GM23248 (cell line): ENCODE data around the gene CBY2. TPM values are rescaled to one million over a fixed set of nuclear protein-coding genes. Genes with fewer than 3 reads are reported as not detected.
A peak's percentile ranks its signal among the peaks of the same experiment; 100 is the strongest.

Source experiments
- DNase-seq: peaks from one replicate; pipeline ENCODE4 v3.0.0-alpha.2; 2015
- H2AFZ ChIP-seq: fragments of 200-600 bp; sonication (generic); 2 replicates; pipeline ENCODE4 v1.6.1; 2016; ENCODE audit warnings: antibody characterized with exemption
- H3F3A ChIP-seq: fragments of 200-600 bp; sonication (generic); 2 replicates; pipeline ENCODE4 v1.6.1; 2016; ENCODE audit warnings: mild to moderate bottlenecking, antibody characterized with exemption, mixed run types; ENCODE audit not compliant: insufficient read depth
- H3K27ac ChIP-seq: fragments of 200-600 bp; sonication (generic); 2 replicates; pipeline ENCODE4 v1.5.1; 2016; ENCODE audit warnings: mild to moderate bottlenecking
- H3K27me3 ChIP-seq: fragments of 200-600 bp; sonication (generic); replicated peaks from 2 replicates; pipeline ENCODE4 v1.6.1; 2016; ENCODE audit warnings: mild to moderate bottlenecking; ENCODE audit not compliant: insufficient read depth
- H3K36me3 ChIP-seq: fragments of 200-600 bp; sonication (generic); 2 replicates; pipeline ENCODE4 v1.6.1; 2016; ENCODE audit warnings: low read depth, mild to moderate bottlenecking
- H3K4me1 ChIP-seq: fragments of 200-600 bp; sonication (generic); 2 replicates; pipeline ENCODE4 v1.6.1; 2016; ENCODE audit warnings: mild to moderate bottlenecking; ENCODE audit not compliant: insufficient read depth
- H3K4me2 ChIP-seq: fragments of 200-600 bp; sonication (generic); one replicate; pipeline ENCODE4 v1.6.1; 2016; ENCODE audit warnings: mild to moderate bottlenecking; ENCODE audit not compliant: unreplicated experiment
- H3K4me3 ChIP-seq: fragments of 200-600 bp; sonication (generic); 2 replicates; pipeline ENCODE4 v1.5.1; 2016; ENCODE audit warnings: mild to moderate bottlenecking
- H3K79me2 ChIP-seq: fragments of 200-600 bp; sonication (generic); 2 replicates; pipeline ENCODE4 v1.6.1; 2016; ENCODE audit warnings: mild to moderate bottlenecking; ENCODE audit not compliant: insufficient read depth
- H3K9ac ChIP-seq: fragments of 200-600 bp; sonication (generic); 2 replicates; pipeline ENCODE4 v1.6.1; 2016; ENCODE audit warnings: mild to moderate bottlenecking
- H3K9me2 ChIP-seq: fragments of 200-600 bp; sonication (generic); 2 replicates; pipeline ENCODE4 v1.6.1; 2016; ENCODE audit warnings: mixed run types, mild to moderate bottlenecking, moderate library complexity; ENCODE audit not compliant: insufficient read depth
- H3K9me3 ChIP-seq: fragments of 200-600 bp; sonication (generic); one replicate; pipeline ENCODE4 v1.6.1; 2017; ENCODE audit warnings: low read depth
- H4K20me1 ChIP-seq: fragments of 200-600 bp; sonication (generic); 2 replicates; pipeline ENCODE4 v1.6.0; 2016; ENCODE audit not compliant: insufficient read depth
- EZH2 ChIP-seq: fragments of 200-600 bp; sonication (generic); IDR thresholded peaks from 2 replicates; pipeline ENCODE4 v1.6.1; 2018; ENCODE audit warnings: antibody characterized with exemption, mild to moderate bottlenecking; ENCODE audit not compliant: insufficient read depth, poor library complexity, severe bottlenecking
- EZH2phosphoT487 ChIP-seq: fragments of 200-600 bp; sonication (generic); IDR thresholded peaks from 2 replicates; pipeline ENCODE4 v1.6.1; 2018; ENCODE audit warnings: antibody characterized with exemption, moderate library complexity, mild to moderate bottlenecking, low read depth; ENCODE audit not compliant: insufficient read depth
- WGBS, 2 experiments: methylation state at CpG; one replicate each; pipeline ENCODE4 v1.1.6; 2015 to 2017; ENCODE audit warnings: low lambda C conversion rate in 2 of 2, low coverage in 1 of 2; ENCODE audit errors: missing lambda C conversion rate in 2 of 2; 5-methylcytosine and 5-hydroxymethylcytosine counted together
- in situ Hi-C: fragments of 300-500 bp; cut with MboI; formaldehyde crosslinking; loops from 2 replicates; pipeline ENCODE4 v1.15.0; 2020
- polyA plus RNA-seq: library from polyadenylated mRNA; unstranded; fragments of >200 nt; fragmentation: Nextera tagmentation; extraction: Ambion mirVana; gene quantifications from 2 replicates; pipeline ENCODE4 v1.2.1, GENCODE V29; 2016
- total RNA-seq: library from RNA; depleted of rRNA; stranded (reverse); fragments of >200 nt; shearing (Covaris generic); gene quantifications from 2 replicates; pipeline ENCODE4 v1.2.3, GENCODE V29; 2014

CBY2 gene
- total and polyA plus RNA-seq, 2 experiments from 2014 or later: not detected

DNA sequence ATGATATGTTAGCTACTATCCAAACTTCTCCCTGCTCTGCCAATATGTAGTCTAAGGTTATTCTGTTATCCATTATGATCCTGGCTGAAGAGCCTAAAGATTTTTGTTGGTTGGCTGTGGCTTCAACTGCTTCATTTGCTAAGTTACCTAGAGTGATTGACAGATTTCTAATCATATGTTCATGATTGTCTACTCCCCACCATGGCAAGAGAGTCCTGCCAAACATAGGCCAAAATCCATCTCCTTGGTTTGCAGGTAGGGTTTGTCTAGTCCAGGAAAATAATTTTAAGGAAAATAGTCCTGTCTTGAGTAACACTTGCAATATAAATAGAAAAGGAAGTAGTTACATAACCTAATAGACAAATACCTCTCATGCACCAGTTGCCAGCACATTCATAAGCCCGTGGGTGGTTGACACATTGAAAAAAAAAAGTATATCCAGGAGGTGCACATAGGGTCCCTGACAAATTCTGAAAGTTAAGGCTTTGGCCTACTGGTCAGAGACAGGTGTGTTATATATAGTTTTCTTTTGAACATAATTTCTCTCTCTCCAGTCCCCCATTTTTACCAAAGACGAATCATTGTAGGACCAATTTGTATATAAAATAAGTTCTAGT is 5.4 kb upstream of the CBY2 start:
- no peak overlapping the region for H3K27ac ChIP-seq
- peak; percentile 46 for DNase-seq
- no peak overlapping the region for H2AFZ ChIP-seq
- H3K36me3 ChIP-seq: no peaks in the 10 kb centered on the region
- H3K4me2 ChIP-seq: no peak overlapping the region
- no peak overlapping the region for H3K9ac ChIP-seq
- in situ Hi-C loops: no loop called here
- peaks cover 15% of the 10 kb centered on the region; the same call in 1 of the 2 replicates for H3K4me1 ChIP-seq
- no peaks in the 10 kb centered on the region for H3K9me3 ChIP-seq
- no peaks in the 10 kb centered on the region for H3K9me2 ChIP-seq
- no peaks in the 10 kb centered on the region for H3F3A ChIP-seq
- H4K20me1 ChIP-seq: no peaks in the 10 kb centered on the region
- peaks cover 20% of the 10 kb centered on the region for H3K27me3 ChIP-seq
- H3K4me3 ChIP-seq: no peak overlapping the region
- 51 to 53% methylated on average over 2 of the region's 2 CpGs for WGBS, 2 experiments
- no peaks in the 10 kb centered on the region for H3K79me2 ChIP-seq
- TF ChIP-seq EZH2: no peak
- no peak for TF ChIP-seq EZH2phosphoT487

DNA sequence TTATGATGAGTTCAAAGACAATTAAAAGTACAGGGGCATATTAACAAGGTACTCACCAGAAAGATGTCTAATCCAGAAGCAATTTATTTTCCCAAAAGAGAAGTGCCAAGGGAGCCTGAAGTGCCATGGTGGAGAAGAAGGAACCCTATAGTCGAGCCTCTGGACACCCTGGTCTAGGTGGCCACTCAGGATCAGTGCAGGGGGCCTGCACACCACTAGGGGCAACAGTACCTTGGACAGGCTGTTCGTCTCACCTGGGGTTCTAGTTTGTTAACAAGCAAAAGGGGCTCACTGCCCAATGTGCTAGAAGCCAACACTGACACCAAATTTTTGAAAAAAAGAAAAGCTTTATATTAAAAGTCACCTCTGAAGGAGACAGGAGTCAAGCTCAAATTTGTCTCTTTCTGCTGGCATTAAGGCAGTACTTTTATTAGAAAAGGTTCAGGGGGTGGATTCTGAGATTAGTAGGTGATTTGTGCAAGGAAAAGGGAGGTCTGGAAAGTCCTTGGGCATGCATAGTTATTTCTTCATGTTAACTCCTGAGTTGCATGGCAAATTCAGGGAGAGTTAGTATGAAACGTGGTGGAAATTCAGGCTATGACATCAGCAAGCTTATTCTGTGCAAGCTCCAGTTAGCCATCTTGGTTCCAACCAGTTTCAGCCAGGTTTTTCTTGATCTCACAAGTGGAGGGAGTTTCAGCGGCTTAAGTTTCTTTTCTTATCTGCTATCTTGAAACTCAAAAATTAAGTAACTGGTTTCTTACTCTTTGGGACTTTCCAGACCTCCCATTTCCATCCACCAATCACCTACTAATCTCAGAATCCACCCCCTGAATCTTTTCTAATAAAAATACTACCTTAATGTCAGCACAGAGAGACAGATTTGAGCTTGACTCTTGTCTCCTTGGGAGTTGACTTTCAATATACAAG is 884 bp upstream of the CBY2 start:
- TF ChIP-seq EZH2phosphoT487: no peak
- no peak for TF ChIP-seq EZH2
- Histone ChIP-seq H3K27me3 (peaks cover 46% of the 10 kb centered on the region), H3F3A (no peaks in the 10 kb centered on the region), H2AFZ (no peak overlapping the region), H3K9me3 (no peaks in the 10 kb centered on the region), H4K20me1 (no peaks in the 10 kb centered on the region), H3K9me2 (no peaks in the 10 kb centered on the region), H3K4me2 (no peak overlapping the region), H3K79me2 (no peaks in the 10 kb centered on the region), H3K27ac (no peak overlapping the region), H3K4me1 (peaks cover 8% of the 10 kb centered on the region; the same call in 1 of the 2 replicates), H3K9ac (no peak overlapping the region), H3K36me3 (no peaks in the 10 kb centered on the region), H3K4me3 (no peak overlapping the region)
- 45% methylated on average over 4 of the region's 4 CpGs for WGBS, 2 experiments
- no peak for DNase-seq
- in situ Hi-C loops: no loop called here

DNA sequence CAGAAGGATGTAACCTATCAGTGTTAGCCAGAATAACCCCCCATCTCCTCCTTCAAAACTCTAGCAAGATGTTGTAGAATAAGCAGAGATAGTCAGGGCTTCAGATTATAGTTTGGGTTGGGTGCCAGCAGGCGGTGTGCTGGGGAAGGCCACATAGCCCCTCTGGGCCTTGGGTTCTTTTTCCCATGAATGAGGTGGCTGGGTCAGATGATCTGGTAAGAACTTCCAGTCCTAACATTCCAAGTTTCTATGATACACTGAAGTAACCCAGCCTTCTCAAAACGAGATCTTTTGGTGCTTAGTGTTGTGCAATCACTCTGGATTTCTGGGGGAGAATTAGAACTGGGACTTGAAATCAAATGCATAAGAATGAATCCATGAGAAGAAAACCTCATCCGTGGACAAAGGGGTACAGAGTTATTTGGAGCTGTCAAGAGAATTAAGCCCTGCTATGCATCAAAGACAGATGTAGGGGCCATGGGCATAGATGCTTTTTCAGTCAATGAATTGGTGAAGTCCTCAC is 810 bp downstream of the CBY2 start:
- Histone ChIP-seq H3K36me3 (no peaks in the 10 kb centered on the region), H2AFZ (no peak overlapping the region), H3K79me2 (no peaks in the 10 kb centered on the region), H3K4me2 (no peak overlapping the region), H3K9me2 (no peaks in the 10 kb centered on the region), H3F3A (no peaks in the 10 kb centered on the region), H4K20me1 (no peaks in the 10 kb centered on the region), H3K27me3 (peaks cover 50% of the 10 kb centered on the region), H3K9ac (no peak overlapping the region), H3K4me1 (no peaks in the 10 kb centered on the region), H3K9me3 (no peaks in the 10 kb centered on the region), H3K4me3 (no peak overlapping the region), H3K27ac (no peak overlapping the region)
- WGBS, 2 experiments: 30 to 38% methylated on average over 3 of the region's 3 CpGs
- in situ Hi-C loops: no loop called here
- TF ChIP-seq EZH2phosphoT487: no peak
- no peak for TF ChIP-seq EZH2
- DNase-seq: no peak

DNA sequence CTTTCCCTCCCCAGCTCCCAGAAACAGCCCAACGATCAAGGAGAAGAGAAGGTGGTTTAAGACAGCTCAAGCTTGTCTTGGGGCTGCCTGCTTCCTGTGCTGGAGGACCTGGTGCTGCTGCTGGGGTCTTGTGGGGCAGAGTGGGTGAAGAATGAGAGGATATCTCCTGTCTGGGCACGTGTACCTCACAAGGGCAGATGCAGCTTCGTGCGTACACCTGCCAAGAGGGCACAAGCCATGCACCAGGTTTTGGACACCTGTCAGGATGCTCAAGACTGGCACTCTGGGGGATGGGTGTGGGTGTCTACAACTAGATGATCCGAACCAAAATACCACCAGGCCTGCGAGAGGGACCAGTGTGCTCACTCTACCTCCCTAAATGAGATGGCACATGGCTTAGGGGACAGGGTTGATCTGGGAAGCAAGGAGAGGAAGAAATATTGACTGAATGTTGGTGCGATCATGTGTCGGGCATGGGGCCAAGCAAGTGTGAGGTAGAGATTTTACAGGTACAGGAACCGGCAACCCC is 2.2 kb downstream of the CBY2 start:
- Histone ChIP-seq H3K9me2 (no peaks in the 10 kb centered on the region), H3K36me3 (no peaks in the 10 kb centered on the region), H4K20me1 (no peaks in the 10 kb centered on the region), H3K79me2 (no peaks in the 10 kb centered on the region), H3K4me2 (no peak overlapping the region), H3K4me3 (no peak overlapping the region), H2AFZ (no peak overlapping the region), H3K4me1 (no peaks in the 10 kb centered on the region), H3K9me3 (no peaks in the 10 kb centered on the region), H3K9ac (no peak overlapping the region), H3K27ac (no peak overlapping the region), H3F3A (no peaks in the 10 kb centered on the region), H3K27me3 (peaks cover 47% of the 10 kb centered on the region)
- WGBS, 2 experiments: 56 to 58% methylated on average over 9 of the region's 9 CpGs
- DNase-seq: no peak
- in situ Hi-C loops: no loop called here
- TF ChIP-seq EZH2 (no peak), EZH2phosphoT487 (no peak)
